Measurements from ENCODE around the gene RINL.
A peak's percentile ranks its signal among the peaks of the same experiment; 100 is the strongest.
"Not testable (repeated sequence)": the region's sequence is repeated elsewhere in the genome, so short reads cannot be mapped to it uniquely, and the experiment has no call there.

Gene RINL

DNA sequence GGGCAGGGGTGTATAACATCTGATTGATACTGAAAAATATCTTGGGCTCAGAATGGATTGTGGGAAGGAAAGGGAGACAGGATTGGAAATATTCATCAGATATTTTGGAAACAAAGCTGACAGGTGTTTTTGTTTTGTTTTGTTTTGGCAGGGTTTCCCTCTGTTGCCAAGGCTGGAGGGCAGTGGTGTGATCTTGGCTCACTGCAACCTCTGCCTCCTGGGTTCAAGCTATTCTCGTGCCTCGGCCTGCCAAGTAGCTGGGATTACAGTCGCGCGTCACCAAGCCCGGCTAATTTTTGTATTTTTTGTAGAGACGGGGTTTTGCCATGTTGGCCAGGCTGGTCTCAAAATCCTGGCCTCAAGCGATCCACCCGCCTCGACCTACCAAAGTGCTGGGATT lies 4.7 kb downstream of the RINL start:
- not testable (repeated sequence) for DNase-seq

DNA sequence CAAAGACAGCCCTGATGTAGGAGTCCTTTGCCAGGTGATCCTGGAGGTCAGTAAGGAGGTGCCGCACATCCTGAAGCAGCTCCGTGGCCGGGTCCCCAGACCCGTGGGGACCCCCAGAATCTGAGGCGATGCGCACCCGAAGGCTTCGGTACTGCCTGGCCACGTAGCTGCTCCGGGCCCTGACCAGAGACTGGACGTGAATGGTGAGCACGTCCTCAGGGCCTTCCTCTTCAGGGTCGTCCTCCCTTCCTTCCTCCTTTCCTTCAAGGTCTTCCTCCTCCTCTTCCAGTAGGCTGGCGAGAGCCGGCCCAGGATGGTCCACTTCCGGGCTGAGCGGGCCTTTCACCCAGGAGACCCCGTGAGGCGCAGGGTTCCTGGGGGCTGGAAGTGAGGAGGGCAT lies 7.5 kb downstream of the RINL start:
- DNase-seq = no peak

DNA sequence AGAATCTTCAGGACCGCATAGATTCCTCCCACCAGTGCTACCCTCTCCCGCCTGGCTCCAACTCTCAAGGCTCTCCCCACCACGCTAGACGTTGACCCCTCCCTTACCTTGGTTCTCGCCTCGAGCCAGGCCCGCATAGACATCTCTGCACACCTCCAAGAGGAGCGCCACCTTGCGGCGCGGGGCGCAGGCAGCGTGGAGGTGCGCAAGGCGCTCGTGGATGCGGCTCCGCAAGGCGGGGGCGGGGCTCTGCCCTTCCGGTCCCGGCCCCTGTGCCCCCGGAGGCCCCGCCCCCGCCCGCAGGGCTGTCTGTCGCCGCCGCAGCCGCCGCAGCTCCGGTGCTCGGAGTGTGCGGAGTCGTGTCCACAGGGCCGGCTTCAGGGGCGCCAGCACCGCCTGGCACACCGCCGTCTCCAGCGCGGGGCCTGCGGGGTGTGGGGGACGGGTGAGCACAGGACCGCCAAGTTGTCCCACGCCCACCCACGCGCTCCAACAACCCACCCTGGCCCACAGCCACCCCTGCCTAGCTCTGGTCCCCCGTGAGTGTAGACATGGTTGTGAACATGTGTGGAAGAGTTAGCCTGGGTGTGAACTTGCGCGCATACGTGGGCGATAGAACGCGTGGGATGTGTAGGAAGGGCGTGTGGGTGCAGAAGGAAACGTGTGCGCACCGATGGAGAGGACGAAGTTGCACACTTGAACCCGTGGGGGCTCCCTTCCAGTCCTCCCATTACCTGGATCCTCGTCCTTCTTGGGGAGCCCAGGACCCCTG lies 8.1 kb downstream of the RINL start:
- DNase-seq = peak; percentile 92

DNA sequence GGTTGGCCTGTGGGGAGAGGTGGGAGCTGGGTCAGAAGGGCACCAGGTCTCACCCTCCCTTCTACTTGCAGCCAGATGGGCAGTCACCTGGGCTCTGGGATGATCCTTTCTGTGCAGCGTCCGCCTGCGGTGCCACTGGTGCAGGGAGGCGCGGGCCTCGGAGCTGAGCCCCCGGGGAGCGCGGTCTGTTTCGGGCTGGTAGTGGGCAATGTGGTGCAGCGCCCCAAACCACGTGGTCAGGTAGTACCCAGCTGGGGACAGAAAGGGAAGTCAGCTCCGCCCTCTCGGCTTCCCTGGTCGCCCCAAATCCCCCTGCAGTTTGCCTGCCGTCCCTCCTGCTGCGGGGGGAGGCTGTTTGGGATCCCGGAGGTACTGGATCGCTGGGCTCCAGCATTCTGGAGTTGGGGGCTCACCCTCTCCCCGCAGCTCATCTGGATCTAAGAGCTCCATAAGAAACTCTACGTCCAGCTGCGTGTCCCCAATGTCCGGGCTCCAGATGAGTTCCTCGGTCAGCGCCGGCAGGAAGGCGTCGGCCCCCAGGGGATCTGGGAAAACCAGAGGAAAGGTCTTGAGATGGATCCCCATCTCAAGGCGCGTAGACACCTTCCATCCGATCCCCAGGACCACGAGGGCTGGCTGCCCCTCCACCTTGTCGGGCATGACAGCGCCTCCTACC lies 8.8 kb downstream of the RINL start:
- DNase-seq = no peak

DNA sequence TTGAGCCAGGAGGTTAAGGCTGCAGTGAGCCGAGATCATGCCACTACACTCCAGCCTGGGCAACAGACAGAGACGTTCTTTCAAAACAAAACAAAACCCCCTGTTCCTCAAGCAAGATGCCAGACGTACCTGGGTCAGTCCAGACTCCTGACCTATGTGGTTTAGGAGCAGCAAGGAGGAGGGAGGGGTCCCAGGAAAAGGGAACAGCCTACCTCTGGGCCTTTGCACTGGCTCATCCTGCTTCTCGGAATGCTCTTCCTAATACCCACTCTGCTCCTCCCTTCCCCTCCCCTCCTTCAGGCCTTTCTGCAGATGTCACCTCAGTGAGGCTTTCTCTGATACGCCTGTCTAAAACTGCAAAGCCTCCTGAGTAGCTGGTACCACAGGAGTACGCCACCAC lies 9.5 kb downstream of the RINL start:
- no peak for DNase-seq

DNA sequence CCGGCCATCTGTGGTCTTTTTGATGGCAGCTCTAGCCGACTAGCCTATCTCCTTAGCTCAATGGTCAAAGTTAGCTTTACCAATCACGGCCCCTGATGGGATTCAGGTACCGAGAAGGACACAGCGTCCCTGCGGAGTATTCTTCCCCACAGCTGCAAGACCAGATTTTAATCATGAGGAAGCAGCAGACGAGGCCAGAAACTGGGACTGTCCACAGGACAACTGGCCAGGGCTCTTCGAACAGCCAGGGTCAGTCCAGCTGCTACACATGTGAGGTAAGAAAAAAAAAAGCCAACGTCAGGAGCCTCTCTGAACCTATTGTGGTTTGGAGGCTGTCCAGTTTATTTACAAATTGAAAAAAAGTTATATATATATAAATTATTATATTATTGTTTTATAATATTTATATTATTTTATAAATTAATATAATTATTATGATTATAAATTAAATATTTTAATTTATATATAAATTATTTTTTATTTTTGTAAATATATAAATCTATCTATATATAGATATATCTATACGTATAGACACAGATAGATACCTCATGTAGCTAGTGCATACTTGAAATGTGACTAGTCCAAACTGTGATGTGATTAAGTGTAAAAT lies 10.8 kb downstream of the RINL start:
- DNase-seq = no peak

DNA sequence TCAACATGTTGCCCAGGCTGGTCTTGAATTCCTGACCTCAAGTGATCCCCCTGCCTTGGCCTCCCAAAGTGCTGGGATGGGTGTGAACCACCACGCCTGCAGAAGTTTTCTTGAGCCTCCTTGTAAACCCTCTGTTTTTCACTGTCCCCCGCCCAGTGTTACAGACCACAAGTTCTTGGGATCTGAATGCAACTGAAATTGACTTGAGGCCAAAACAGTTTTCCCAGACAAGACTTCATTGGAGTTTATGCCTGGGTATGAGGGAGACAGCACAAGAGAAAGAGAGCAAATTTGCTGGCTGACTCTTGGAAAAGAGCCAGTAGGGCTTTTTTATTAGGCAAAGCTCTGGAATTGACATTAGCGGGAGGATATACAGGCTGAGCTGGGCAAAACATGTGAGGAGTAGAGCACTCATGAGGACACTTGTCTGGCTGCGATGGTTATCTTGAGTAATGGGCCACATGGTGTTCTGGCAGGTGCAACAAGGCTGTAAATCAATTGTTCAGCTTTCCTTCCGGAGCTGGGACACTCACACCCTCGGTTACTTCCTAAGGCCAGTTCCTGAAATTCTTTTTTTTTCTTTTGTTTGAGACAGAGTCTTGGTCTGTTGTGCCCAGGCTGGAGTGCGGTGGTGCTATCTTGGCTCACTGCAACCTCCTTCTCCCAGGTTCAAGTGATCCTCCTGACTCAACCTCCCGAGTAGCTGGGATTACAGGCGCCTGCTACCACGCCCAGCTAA lies 15.6 kb downstream of the RINL start:
- DNase-seq = no peak

DNA sequence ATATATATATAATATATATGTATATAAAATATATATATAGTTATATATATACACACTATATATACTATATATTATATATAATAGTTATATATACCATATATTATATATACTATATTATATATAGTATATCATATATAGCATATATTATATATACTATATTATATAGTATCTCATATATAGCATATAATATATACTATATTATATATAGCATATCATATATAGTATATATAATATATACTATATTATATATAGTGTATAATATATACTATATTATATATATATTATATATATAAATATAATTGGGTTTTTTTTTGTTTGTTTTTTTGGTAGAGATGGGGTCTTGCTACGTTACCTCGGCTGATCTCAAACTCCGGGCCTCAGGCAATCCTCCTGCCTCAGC lies 16.7 kb downstream of the RINL start:
- DNase-seq = no peak

DNA sequence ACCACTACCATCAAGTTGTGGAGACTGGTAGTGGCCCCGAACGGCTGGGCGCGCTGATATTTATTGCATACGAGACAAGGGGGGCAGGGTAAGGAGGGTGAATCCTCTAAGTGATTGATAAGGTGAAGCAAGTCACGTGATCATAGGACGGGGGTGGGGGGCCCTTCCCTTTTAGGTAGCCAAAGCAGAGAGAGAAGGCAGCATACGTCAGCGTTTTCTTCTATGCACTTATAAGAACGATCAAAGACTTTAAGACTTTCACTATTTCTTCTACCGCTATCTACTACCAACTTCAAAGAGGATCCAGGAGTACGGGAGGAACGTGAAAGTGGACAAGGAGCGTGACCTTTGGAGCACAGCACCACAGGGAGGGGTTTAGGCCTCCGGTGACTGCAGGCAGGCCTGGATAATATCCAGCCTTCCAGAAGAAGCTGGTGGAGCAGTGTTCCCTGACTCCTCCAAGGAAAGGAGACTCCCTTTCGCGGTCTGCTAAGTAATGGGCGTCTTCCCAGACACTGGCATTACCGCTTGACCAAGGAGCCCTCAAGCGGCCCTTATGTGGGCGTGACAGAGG lies 18.4 kb downstream of the RINL start:
- DNase-seq = not testable (repeated sequence)

DNA sequence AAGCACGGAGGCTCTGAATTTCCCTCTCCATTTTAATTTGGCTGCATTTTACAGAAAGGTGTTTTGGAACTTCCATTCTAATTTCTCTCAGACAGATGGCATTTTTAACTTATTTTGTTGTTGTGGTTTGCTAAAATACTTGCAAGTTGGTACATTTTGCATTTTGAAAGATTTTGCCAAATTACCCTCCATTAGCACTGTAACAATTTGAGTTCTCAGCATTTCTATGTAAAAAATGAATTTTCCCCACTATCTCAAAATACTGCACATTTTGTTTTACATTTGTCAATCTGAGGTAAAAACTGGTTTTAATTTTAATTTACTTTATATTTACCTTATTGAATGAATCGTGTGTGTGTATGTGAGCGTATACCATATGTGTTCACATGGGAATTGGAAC lies 21.3 kb downstream of the RINL start:
- DNase-seq = no peak

DNA sequence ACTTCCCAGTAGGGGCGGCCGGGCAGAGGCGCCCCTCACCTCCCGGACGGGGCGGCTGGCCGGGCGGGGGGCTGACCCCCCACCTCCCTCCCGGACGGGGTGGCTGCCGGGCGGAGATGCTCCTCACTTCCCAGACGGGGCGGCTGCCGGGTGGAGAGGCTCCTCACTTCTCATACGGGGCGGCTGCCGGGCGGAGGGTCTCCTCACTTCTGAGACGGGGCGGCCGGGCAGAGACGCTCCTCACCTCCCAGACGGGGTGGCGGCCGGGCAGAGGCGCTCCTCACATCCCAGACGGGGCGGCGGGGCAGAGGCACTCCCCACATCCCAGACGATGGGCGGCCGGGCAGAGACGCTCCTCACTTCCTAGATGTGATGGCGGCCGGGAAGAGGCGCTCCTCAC lies 22.3 kb downstream of the RINL start:
- DNase-seq = not testable (repeated sequence)

DNA sequence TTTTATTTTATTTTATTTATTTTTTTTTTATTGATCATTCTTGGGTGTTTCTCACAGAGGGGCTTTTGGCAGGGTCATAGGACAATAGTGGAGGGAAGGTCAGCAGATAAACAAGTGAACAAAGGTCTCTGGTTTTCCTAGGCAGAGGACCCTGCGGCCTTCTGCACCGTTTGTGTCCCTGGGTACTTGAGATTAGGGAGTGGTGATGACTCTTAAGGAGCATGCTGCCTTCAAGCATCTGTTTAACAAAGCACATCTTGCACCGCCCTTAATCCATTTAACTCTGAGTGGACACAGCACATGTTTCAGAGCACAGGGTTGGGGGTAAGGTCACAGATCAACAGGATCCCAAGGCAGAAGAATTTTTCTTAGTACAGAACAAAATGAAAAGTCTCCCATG lies 23.1 kb downstream of the RINL start:
- not testable (repeated sequence) for DNase-seq

DNA sequence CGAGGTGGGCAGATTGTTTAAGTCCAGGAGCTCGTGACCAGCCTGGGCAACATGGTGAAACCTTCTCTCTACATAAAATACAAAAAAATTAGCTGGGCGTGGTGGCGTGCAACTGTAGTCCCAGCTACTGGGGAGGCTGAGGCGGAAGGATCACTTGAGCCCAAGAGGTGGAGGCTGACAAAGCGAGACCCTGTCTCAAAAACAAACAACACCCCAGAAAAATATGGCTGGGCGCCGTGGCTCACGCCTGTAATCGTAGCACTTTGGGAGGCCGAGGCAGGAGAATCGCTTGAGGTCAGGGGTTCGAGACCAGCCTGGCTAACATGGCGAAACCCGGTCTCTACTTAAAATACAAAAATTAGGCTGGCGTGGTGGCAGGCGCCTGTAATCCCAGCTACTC lies 24.9 kb downstream of the RINL start:
- DNase-seq = no peak

DNA sequence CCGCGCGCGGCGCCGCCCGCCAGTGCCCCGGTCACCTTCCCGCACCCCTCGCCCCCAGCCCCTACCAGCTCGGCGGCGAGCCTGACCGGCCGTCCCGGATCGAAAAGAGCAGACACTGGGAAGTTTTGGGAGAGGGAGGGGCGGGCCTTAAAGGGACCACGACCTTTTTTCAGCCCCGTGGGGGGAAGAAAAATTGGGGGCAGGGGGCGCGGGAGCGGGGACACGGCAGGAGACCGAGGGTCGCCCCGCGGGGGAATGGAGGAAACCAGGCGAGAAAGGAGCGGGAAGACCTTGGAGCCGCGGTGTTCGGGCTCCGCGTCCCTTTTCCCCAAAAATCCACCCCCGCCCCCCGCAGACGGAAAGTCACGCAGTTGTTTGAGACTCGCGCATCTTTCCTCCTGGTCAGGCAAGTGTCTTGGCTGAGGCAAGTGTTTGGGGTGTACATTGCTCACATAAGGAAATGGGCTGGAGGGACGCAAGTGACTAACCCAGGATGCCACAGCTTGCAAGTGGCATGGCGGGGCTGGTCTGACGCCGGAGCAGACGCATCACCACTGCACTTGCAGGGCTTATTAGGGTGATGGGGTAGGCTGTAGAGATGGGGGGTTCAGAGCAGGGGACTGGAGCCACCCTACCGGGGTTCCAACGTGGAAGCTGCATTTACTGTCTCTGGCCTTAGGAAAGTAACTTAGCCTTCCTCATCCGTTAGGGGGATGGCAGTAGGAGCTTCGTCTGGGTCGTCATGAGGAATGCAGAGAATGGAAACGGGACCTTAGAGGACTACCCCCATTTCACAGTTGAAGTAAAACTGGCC lies 25.6 kb downstream of the RINL start:
- peak; percentile 45 for DNase-seq

DNA sequence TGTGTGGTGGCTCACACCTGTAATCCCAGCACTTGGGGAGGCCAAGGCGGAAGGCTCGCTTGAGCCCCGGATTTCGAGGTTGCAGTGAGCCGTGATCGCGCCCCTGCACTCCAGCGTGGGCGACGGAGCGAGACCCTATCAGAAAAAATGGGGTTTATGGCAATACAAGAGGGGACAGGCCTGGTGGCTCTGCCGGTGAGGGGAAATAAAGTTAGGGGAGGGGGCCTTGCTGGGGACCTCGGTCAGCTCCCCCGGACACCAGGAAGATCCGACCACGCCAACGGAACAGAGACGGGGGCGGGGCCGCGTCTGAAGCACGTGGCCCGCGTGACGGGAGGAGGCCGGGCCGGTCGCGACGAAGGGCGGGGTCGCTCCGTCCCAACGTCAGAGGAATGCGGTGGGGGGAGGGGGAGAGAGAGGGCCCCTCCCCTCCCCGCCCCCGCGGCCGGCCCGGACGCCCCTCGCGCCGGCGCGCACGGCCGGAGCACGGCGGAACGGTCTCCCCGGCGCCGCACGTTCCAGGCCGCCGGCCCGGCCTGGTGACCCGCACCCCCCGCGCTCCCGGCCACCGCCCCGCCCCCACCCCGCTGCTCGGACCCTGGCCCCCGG lies 26.3 kb downstream of the RINL start:
- peak; percentile 83 for DNase-seq

DNA sequence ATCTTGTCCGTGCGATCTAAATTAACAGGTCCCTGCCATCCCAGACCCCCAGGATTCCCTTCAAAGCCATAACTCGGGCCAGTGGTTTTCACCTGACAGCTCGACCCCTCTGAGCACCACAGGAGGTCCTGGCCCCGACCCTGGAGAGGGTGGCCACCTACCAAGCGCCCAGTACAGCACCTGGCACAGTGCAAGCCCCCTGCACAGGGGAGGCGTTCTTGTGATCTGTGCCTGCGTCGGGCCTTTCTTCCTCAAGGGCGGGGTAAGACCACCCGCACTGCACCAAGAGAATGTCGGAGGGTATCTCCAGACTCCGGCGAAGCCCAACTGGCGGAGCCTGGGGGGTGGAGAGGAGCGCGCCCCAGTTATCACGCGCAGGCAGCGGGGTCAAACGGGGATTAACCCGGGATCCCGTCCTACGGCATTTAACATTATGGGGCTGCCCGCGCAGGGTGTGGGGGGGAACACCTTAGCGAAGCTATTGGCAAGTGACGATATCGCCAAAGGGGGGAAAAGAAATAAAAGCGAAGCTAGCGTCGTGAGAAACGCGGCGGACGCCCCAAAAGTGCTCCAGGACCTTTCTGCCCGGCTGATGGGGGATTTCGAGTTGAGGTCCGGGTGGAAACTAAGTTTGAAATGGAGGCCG lies 27.0 kb downstream of the RINL start:
- DNase-seq = peak; percentile 18

DNA sequence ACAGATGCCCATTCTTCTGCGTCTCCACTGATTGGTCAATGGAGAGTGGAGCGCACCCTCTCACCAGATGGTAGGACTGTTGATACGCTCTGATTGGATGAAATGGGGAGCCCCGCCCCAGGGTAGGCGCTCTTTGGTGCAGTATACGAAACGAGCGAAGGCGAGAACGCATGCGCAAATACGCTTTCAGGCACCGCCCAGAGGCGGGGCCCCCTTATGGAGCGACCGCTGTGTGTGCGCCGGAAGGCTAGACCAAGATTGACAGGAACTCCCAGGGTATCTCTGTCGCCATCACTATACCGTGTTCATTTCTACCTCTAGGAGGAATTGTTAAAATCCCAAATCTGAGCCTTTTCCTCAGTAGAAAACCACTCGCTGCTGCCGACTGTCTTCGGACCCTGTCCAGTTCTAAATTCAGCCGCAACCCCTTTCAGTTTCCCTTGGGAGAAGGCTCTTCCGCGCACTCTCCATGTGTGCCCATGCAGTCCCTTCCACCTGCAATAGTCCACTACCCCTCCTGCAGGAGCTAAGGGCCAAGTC lies 27.6 kb downstream of the RINL start:
- DNase-seq = peak; percentile 98

DNA sequence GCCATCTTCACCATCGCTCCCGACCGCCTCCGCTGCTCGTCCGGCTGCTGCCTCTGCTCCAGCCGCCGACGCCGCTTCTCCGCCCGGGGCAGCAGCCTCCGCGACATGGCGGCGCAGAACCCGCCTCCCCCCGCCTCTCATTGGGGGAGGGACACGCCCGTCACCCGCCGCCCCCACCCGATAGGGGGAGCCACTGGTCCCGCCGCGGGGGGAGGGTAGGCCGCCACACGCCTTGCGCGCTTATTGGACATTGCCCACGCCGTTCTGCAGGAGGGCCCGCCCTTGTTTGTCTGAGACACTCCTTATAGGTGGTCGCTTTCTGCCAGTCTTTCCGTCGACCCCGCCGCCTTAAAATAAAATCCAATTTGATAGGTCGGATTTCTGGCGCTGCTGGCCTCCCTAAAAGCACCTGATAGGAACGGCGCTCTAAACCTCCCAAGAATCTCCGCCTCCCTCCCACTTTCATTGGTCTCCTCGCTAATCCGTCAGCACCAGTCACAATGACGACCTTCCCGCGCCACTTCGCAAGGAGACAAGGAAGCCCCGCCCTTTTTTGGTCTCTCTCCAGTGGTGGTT lies 28.1 kb downstream of the RINL start, which contains the start of gene HNRNPL:
Gene HNRNPL, minus strand, starts transcription at position 127 of the 576 bp plus-strand sequence. Its CDS starts 20 bp downstream, at position 107.
- peak; percentile 99 for DNase-seq

DNA sequence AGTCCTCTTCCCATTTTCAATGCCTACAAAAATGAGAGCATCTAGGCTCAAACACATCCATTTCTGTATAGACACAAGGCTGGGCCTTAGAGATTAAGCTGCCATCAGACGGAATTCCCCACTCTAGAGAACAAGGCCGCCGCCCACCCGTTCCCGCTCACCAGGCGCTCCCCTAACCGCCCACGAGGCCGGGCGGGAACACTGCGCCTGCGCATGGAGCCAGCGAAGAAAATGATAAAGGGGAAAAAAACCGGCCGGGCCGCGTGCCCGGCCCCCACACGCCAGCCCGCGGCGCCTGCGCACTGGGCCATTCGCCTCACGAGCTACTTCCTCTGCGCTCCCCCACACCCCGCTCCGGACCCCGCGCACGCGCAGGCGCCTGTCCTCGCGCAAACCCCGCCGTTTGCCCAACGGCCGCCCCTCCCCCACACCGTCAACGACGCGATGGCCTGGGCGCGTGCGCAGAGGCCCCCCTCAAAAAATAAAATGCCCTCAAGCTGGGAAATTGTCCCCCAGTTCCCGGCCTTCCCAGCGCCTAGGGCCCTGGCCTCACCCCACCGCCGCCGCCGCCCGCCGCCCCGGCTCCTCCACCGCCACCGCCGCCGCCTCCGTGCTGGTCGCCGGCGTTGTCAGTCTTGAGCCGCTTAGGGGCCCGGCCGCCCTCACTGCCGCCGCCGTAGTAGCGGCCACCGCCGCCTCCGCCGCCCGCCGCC lies 28.8 kb downstream of the RINL start:
- DNase-seq = peak; percentile 97
